ENCODE measurements around the gene RHOG. TPM values are rescaled to one million over a fixed set of nuclear protein-coding genes. Genes with fewer than 3 reads are reported as not detected.
A peak's percentile ranks its signal among the peaks of the same experiment; 100 is the strongest.

RHOG gene
- total and polyA plus RNA-seq, 5 donors: 18.7 to 26.0 (median 25.3) TPM

DNA sequence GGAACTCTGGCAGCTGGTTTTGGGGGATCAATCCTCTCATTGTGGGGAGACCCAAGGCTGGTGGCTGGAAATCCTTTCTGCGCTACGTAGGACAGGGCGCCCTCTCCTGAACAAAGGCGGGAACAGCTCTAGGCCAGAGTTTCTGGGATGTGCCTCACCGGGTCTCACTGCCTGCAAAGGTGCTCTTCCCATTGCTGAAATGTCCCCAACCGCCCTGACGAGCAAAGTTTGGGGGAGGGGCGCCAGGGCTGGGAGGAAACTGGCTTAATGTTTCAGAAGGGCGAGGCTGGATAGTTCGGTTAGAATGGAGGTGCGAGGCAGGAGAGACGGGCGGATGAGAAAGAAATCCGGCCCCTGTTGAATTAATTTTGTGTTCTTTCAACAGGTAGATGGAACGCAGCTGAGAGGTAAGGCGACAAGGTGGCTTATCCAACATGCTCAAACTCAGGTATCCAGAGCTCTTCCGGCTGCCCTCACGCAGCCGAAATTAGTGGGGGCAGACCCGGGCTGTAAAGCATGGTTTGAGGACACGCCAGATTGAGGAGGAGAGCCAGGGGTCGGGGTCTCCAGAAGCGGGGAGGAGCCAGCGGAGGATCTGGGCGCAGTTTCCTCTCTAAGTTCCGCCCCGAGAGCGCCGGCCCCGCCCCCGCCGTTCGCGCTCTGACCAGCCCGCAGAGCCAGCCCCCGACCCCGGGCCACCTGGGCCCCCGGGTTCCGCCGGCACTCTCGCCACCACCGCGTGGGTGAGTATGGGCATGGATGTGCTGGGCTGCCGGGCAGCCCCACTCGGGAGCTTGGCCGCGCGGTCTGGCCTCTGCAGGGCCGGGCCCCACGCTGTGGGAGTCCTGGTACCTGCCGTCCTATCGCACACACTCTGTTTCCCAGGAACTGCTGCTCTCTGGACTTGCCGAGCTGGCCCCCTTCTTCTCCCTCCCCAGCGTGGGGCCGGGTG is 32.6 kb downstream of the RHOG start, which contains the start of gene PGAP2:
Gene PGAP2 (plus strand): TSS at position 652 of the 952 bp plus-strand sequence. CDS start 2,700 bp downstream, outside the sequence.
- ATAC-seq (peak; percentile 83 to 88), DNase-seq (peak; percentile 65 to 92 (median 88))
- H3K27ac ChIP-seq (ENCODE audit: low read length): peak within 1 kb of the TSS; percentile 13
- 2% methylated on average over 55 of the region's 55 CpGs for WGBS
- peak within 1 kb of the TSS; percentile 82 for H3K4me3 ChIP-seq (ENCODE audit: low read length)
- intact Hi-C loops (cut with DNase I): no loop called here
- no peaks in the 10 kb centered on the region for H3K9me3 ChIP-seq (ENCODE audit: control insufficient read depth, low read length)
- peaks cover 3% of the 10 kb centered on the region for H3K4me1 ChIP-seq (ENCODE audit: control insufficient read depth, insufficient read depth, low read length)
- no peaks in the 10 kb centered on the region for H3K27me3 ChIP-seq (ENCODE audit: control insufficient read depth, insufficient read depth)

GRCh38 chr11:3803726-3804495 is 36.8 kb downstream of the RHOG start:
- H3K9me3 ChIP-seq (ENCODE audit: control insufficient read depth, low read length): no peaks in the 10 kb centered on the region
- 94% methylated on average over 11 of the region's 11 CpGs for WGBS
- no peaks in the 10 kb centered on the region for H3K4me1 ChIP-seq (ENCODE audit: control insufficient read depth, insufficient read depth, low read length)
- no peaks in the 10 kb centered on the region for H3K27me3 ChIP-seq (ENCODE audit: control insufficient read depth, insufficient read depth)
- no peak overlapping the region for H3K27ac ChIP-seq (ENCODE audit: low read length)
- intact Hi-C loops (cut with DNase I): no loop called here
- DNase-seq: no peak
- no peak for ATAC-seq
- H3K4me3 ChIP-seq (ENCODE audit: low read length): no peak overlapping the region

DNA sequence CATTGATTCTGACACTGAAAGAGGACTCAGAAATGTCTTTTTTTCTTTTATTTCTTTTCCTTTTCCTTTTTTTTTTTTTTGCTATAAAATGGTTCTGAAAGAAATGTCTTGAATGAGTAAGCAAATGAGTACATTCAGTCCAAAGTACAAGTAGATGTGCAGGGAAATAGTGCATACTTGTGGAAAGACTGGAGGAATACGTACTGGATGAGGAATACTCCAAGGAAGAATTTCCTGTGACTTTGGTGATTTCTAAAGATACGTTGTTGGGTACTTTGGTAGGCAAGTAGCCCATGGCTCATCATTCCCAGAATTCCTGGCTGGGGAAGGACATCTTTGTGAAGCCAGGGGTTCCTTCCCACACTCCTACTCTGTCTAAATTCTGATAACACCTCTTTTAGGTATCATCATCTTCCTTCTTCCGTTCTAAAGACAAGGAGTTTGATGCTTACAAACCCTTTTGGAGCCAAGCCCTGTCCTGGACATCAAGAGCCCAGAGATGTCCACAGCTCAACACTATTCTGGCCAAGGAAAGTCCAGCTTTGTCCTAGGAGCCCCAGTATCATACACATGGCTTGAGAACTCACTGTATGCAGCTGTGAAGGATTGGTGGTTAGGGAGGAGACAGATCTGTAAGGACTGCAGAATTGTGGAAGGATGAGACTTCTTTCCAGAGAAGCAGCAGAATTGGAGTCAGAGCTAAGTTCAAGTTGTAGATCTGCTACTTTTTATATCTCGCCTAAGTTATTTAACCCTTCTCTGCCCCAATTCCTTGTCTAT is 38.6 kb downstream of the RHOG start:
- ATAC-seq (no peak), DNase-seq (no peak)
- WGBS: 59% methylated on average over 4 of the region's 4 CpGs
- intact Hi-C loops (cut with DNase I): no loop called here
- H3K9me3 ChIP-seq (ENCODE audit: control insufficient read depth, low read length): no peaks in the 10 kb centered on the region
- no peak overlapping the region for H3K27ac ChIP-seq (ENCODE audit: low read length)
- no peaks in the 10 kb centered on the region for H3K27me3 ChIP-seq (ENCODE audit: control insufficient read depth, insufficient read depth)
- no peak overlapping the region for H3K4me3 ChIP-seq (ENCODE audit: low read length)
- H3K4me1 ChIP-seq (ENCODE audit: control insufficient read depth, insufficient read depth, low read length): no peaks in the 10 kb centered on the region

DNA sequence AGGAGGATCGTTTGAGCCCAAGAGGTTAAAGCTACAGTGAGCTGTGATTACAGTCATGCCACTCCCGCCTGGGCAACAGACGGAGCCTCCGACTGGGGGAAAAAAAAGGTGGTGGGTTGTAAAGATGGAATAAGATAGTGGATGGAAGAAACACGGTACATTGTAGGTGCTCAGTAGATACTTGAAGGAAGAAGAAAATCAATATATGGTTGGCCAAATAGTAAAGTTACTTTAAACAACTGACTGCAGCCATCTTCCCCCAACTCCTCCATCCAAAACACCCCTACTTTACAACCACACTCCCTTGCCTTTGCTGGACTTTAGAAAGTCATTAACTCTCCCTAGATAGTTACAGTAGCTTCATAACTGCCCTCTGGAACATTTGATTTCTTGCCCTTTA is 40.9 kb downstream of the RHOG start:
- intact Hi-C loops (cut with DNase I): no loop called here
- no peak for DNase-seq

DNA sequence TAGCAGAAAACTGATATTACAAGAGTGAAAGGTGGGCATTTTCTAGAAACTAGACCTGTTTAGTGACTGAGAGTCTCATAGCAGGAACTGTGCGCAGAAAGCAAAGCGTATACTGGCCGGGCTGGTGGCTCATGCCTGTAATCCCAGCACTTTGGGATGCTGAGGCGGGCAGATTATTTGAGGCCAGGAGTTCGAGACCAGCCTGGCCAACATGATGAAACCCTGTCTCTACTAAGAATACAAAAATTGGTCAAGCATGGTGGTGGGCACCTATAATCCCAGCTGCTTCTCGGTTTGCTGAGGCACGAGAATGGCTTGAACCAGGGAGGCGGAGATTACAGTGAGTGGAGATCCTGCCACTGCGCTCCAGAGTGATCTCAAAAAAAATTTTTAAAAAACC is 41.6 kb downstream of the RHOG start:
- Histone ChIP-seq H3K9me3 (ENCODE audit: control insufficient read depth, low read length) (no peaks in the 10 kb centered on the region), H3K4me3 (ENCODE audit: low read length) (no peak overlapping the region), H3K4me1 (ENCODE audit: control insufficient read depth, insufficient read depth, low read length) (no peaks in the 10 kb centered on the region), H3K27ac (ENCODE audit: low read length) (no peak overlapping the region), H3K27me3 (ENCODE audit: control insufficient read depth, insufficient read depth) (no peaks in the 10 kb centered on the region)
- ATAC-seq (no peak), DNase-seq (no peak)
- WGBS: 89% methylated on average over 9 of the region's 9 CpGs
- intact Hi-C loops (cut with DNase I): no loop called here

More for the DNA sequence above, 40.9 kb downstream of the RHOG start:
- Histone ChIP-seq H3K4me3 (ENCODE audit: low read length) (no peak overlapping the region), H3K9me3 (ENCODE audit: control insufficient read depth, low read length) (no peaks in the 10 kb centered on the region), H3K27ac (ENCODE audit: low read length) (no peak overlapping the region), H3K4me1 (ENCODE audit: control insufficient read depth, insufficient read depth, low read length) (no peaks in the 10 kb centered on the region), H3K27me3 (ENCODE audit: control insufficient read depth, insufficient read depth) (no peaks in the 10 kb centered on the region)
- ATAC-seq: no peak
- WGBS: 89% methylated on average over 5 of the region's 5 CpGs

- WGBS: under 1% methylated on average over 86 of the region's 86 CpGs
Measured at GRCh38 chr11:3797329-3798090, 43.2 kb downstream of the RHOG start, which contains the start of gene NUP98. NUP98 (minus strand) TSS chr11:3797554; CDS start chr11:3782117, 15,437 bp downstream.

GRCh38 chr11:3796801-3797328 is 43.9 kb downstream of the RHOG start:
- Histone ChIP-seq H3K27ac (ENCODE audit: low read length) (peak overlapping the region; percentile 83), H3K27me3 (ENCODE audit: control insufficient read depth, insufficient read depth) (no peaks in the 10 kb centered on the region), H3K4me1 (ENCODE audit: control insufficient read depth, insufficient read depth, low read length) (no peaks in the 10 kb centered on the region), H3K4me3 (ENCODE audit: low read length) (peak overlapping the region; percentile 90), H3K9me3 (ENCODE audit: control insufficient read depth, low read length) (no peaks in the 10 kb centered on the region)
- ATAC-seq: peak; percentile 36 to 58
- under 1% methylated on average over 26 of the region's 26 CpGs for WGBS
- no peak for DNase-seq
- intact Hi-C loops (cut with DNase I): no loop called here

More at GRCh38 chr11:3797329-3798090, 43.2 kb downstream of the RHOG start, which contains the start of gene NUP98:
- peak within 1 kb of the TSS; percentile 83 for H3K27ac ChIP-seq (ENCODE audit: low read length)
- peak within 1 kb of the TSS; percentile 90 for H3K4me3 ChIP-seq (ENCODE audit: low read length)
- H3K4me1 ChIP-seq (ENCODE audit: control insufficient read depth, insufficient read depth, low read length): no peaks in the 10 kb centered on the region
- ATAC-seq: peak; percentile 97 to 98
- DNase-seq: peak; percentile 99 to 100 (median 100)
- H3K27me3 ChIP-seq (ENCODE audit: control insufficient read depth, insufficient read depth): no peaks in the 10 kb centered on the region
- intact Hi-C loops (cut with DNase I): no loop called here
- H3K9me3 ChIP-seq (ENCODE audit: control insufficient read depth, low read length): no peaks in the 10 kb centered on the region

DNA sequence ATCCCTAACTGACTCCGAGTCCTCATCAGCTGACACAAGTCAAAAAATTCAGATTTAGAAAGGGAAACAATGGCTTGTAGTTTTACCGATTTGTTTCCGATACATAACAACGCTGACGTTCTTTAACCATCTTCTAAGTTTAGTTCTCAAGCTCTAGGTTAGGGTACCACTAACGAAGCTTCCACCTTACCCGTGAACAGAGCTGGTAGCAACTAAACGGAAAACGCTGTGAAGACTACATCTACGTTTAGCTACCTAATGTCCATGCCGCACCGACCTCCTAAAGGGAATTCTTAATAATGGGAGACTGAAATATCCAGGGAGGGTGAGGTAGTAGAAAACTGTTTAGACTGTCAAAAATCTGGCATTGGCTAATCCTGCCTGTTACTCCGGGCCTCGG is 44.4 kb downstream of the RHOG start:
- DNase-seq (no peak), ATAC-seq (no peak)
- intact Hi-C loops (cut with DNase I): no loop called here
- WGBS: 11% methylated on average over 14 of the region's 14 CpGs
- no peaks in the 10 kb centered on the region for H3K9me3 ChIP-seq (ENCODE audit: control insufficient read depth, low read length)
- no peaks in the 10 kb centered on the region for H3K4me1 ChIP-seq (ENCODE audit: control insufficient read depth, insufficient read depth, low read length)
- peak overlapping the region; percentile 90 for H3K4me3 ChIP-seq (ENCODE audit: low read length)
- H3K27ac ChIP-seq (ENCODE audit: low read length): peak overlapping the region; percentile 15
- H3K27me3 ChIP-seq (ENCODE audit: control insufficient read depth, insufficient read depth): no peaks in the 10 kb centered on the region

GRCh38 chr11:3796002-3796311 is 44.8 kb downstream of the RHOG start:
- H3K4me3 ChIP-seq (ENCODE audit: low read length): peak overlapping the region; percentile 90
- no peaks in the 10 kb centered on the region for H3K9me3 ChIP-seq (ENCODE audit: control insufficient read depth, low read length)
- H3K27me3 ChIP-seq (ENCODE audit: control insufficient read depth, insufficient read depth): no peaks in the 10 kb centered on the region
- WGBS: 40% methylated on average over 6 of the region's 6 CpGs
- H3K27ac ChIP-seq (ENCODE audit: low read length): no peak overlapping the region
- DNase-seq: no peak
- intact Hi-C loops (cut with DNase I): no loop called here
- no peaks in the 10 kb centered on the region for H3K4me1 ChIP-seq (ENCODE audit: control insufficient read depth, insufficient read depth, low read length)
- ATAC-seq: no peak
